ENCODE data around the gene MAMLD1. TPM values are rescaled to one million over a fixed set of nuclear protein-coding genes. Genes with fewer than 3 reads are reported as not detected.

The MAMLD1 gene
- total and polyA plus RNA-seq, 5 experiments from 2014 or later, result 0.30 to 0.46 (median 0.36) TPM; not detected in 1

Other genes with a start within 250 kb of the MAMLD1 start
- 10 to 100 TPM; 25.8 to 31.7 TPM for gene MTM1, start 205.3 kb downstream of the MAMLD1 start, total RNA-seq
- gene MTM1, start 205.3 kb downstream of the MAMLD1 start, polyA plus RNA-seq, result 10 to 100 TPM; 12.7 to 13.4 (median 13.2) TPM

All from naive thymus-derived CD8-positive, alpha-beta T cell (primary cell).